Trophoblast cell (in vitro differentiated cells and primary cell): ENCODE results near the gene SMARCB1.

Experiments
- DNase-seq, 2 donors: peaks; one replicate each; pipeline ENCODE4 v3.0.0-alpha.2; 2016
- H2AFZ ChIP-seq: 2 replicates; pipeline ENCODE4 v1.6.1; 2013; ENCODE audit warnings: low read length, moderate library complexity, mild to moderate bottlenecking; ENCODE audit not compliant: insufficient read depth, poor library complexity
- H2AK5ac ChIP-seq: 2 replicates; pipeline ENCODE4 v1.6.1; 2013; ENCODE audit warnings: mild to moderate bottlenecking, low read length
- H2BK120ac ChIP-seq: 2 replicates; pipeline ENCODE4 v1.6.1; 2013; ENCODE audit warnings: low read length, mild to moderate bottlenecking, moderate library complexity; ENCODE audit not compliant: insufficient read depth, poor library complexity
- H2BK12ac ChIP-seq: 2 replicates; pipeline ENCODE4 v1.6.1; 2013; ENCODE audit warnings: mild to moderate bottlenecking, low read length, moderate library complexity
- H2BK5ac ChIP-seq: 2 replicates; pipeline ENCODE4 v1.6.1; 2013; ENCODE audit warnings: low read length, low read depth, moderate library complexity, mild to moderate bottlenecking; ENCODE audit not compliant: poor library complexity
- H3K14ac ChIP-seq: 2 replicates; pipeline ENCODE4 v1.6.1; 2013; ENCODE audit warnings: mild to moderate bottlenecking, low read length
- H3K18ac ChIP-seq: 2 replicates; pipeline ENCODE4 v1.6.1; 2013; ENCODE audit warnings: mild to moderate bottlenecking, low read length
- H3K23ac ChIP-seq: 2 replicates; pipeline ENCODE4 v1.6.1; 2013; ENCODE audit warnings: low read length
- H3K27ac ChIP-seq: 2 replicates; pipeline ENCODE4 v1.5.1; 2013; ENCODE audit warnings: low read depth, mild to moderate bottlenecking, inconsistent platforms, low read length, moderate library complexity
- H3K27me3 ChIP-seq: 2 replicates; pipeline ENCODE4 v1.6.1; 2013; ENCODE audit warnings: inconsistent platforms, mild to moderate bottlenecking, low read length, moderate library complexity; ENCODE audit not compliant: insufficient read depth
- H3K36me3 ChIP-seq, 2 experiments: 1 replicate in 1 of 2; 2 replicates in 1 of 2; pipeline ENCODE4 v1.6.1; 2013; ENCODE audit warnings: low read length in 2 of 2, mild to moderate bottlenecking in 2 of 2, moderate library complexity in 1 of 2; ENCODE audit not compliant: insufficient read depth in 2 of 2, control insufficient read depth in 1 of 2
- H3K4ac ChIP-seq: 2 replicates; pipeline ENCODE4 v1.6.1; 2013; ENCODE audit warnings: low read depth, mild to moderate bottlenecking, low read length, moderate library complexity
- H3K4me1 ChIP-seq, 2 experiments: 1 replicate in 1 of 2; 2 replicates in 1 of 2; pipeline ENCODE4 v1.6.1; 2013; ENCODE audit warnings: low read length in 2 of 2, mild to moderate bottlenecking in 2 of 2, moderate library complexity in 1 of 2; ENCODE audit not compliant: insufficient read depth in 2 of 2, control insufficient read depth in 1 of 2
- H3K4me2 ChIP-seq: 2 replicates; pipeline ENCODE4 v1.6.1; 2013; ENCODE audit warnings: inconsistent platforms, mild to moderate bottlenecking, low read length, moderate library complexity
- H3K4me3 ChIP-seq: 2 replicates; pipeline ENCODE4 v1.5.1; 2013; ENCODE audit warnings: mild to moderate bottlenecking, low read depth, low read length, inconsistent platforms
- H3K79me1 ChIP-seq: one replicate; pipeline ENCODE4 v1.6.1; 2013; ENCODE audit warnings: low read length
- H3K79me2 ChIP-seq: 2 replicates; pipeline ENCODE4 v1.6.1; 2013; ENCODE audit warnings: low read length, mild to moderate bottlenecking; ENCODE audit not compliant: control insufficient read depth, insufficient read depth, poor library complexity
- H3K9ac ChIP-seq: 2 replicates; pipeline ENCODE4 v1.6.1; 2013; ENCODE audit warnings: mild to moderate bottlenecking, low read length
- H3K9me3 ChIP-seq: 2 replicates; pipeline ENCODE4 v1.6.1; 2013; ENCODE audit warnings: low read depth, mild to moderate bottlenecking, control low read depth, inconsistent platforms, low read length; ENCODE audit not compliant: insufficient read depth
- H4K12ac ChIP-seq: 2 replicates; pipeline ENCODE4 v1.6.1; 2013; ENCODE audit warnings: low read depth, mild to moderate bottlenecking, low read length, moderate library complexity
- H4K8ac ChIP-seq: 2 replicates; pipeline ENCODE4 v1.6.1; 2013; ENCODE audit warnings: low read depth, mild to moderate bottlenecking, low read length, moderate library complexity
- H4K91ac ChIP-seq: one replicate; pipeline ENCODE4 v1.6.1; 2013; ENCODE audit warnings: low read depth, mild to moderate bottlenecking, low read length, moderate library complexity
- WGBS: extraction: QIAGEN DNeasy Blood & Tissue Kit; methylation state at CpG from one replicate; pipeline ENCODE4 v1.1.7; 2013; ENCODE audit warnings: missing lambda C conversion rate; ENCODE audit not compliant: insufficient read length, insufficient coverage; ENCODE audit errors: extremely low coverage; 5-methylcytosine and 5-hydroxymethylcytosine counted together

The SMARCB1 gene

GRCh38 chr22:23845265-23846080 is 58.7 kb downstream of the SMARCB1 start:
- Histone ChIP-seq H3K4ac (no peak overlapping the region), H2AK5ac (peak overlapping the region; percentile 7), H3K27me3 (no peaks in the 10 kb centered on the region), H3K79me2 (no peaks in the 10 kb centered on the region), H3K9ac (no peak overlapping the region), H3K23ac (no peak overlapping the region), H3K4me1 (peaks cover 5% of the 10 kb centered on the region in 2 experiments), H3K4me3 (no peak overlapping the region), H3K79me1 (no peaks in the 10 kb centered on the region), H4K91ac (no peak overlapping the region), H3K36me3 (no peaks in the 10 kb centered on the region), H3K9me3 (no peaks in the 10 kb centered on the region), H3K18ac (no peak overlapping the region), H2AFZ (no peak overlapping the region), H4K12ac (no peak overlapping the region), H3K4me2 (no peak overlapping the region), H2BK120ac (no peak overlapping the region), H2BK12ac (no peak overlapping the region), H3K27ac (no peak overlapping the region), H4K8ac (no peak overlapping the region), H3K14ac (no peak overlapping the region), H2BK5ac (no peak overlapping the region)
- WGBS, result no CpG with 5 or more reads among the region's 9 CpGs
- peak in 1 of 2 donors; percentile 47 for DNase-seq

- H4K91ac ChIP-seq, result peak overlapping the region; percentile 9
- H2BK120ac ChIP-seq, result no peak overlapping the region
- H4K12ac ChIP-seq, result no peak overlapping the region
- H2AK5ac ChIP-seq, result no peak overlapping the region
- no peak overlapping the region for H3K4me3 ChIP-seq
- H3K4me2 ChIP-seq, result no peak overlapping the region
- H3K9me3 ChIP-seq, result no peaks in the 10 kb centered on the region
- H3K27ac ChIP-seq, result no peak overlapping the region
- H3K14ac ChIP-seq, result no peak overlapping the region
- no peak overlapping the region for H3K4ac ChIP-seq
- H3K4me1 ChIP-seq, result peaks cover 5% of the 10 kb centered on the region in 2 experiments
- H3K18ac ChIP-seq, result no peak overlapping the region
- H3K9ac ChIP-seq, result no peak overlapping the region
- no peak overlapping the region for H4K8ac ChIP-seq
- DNase-seq, result no peak
- no peak overlapping the region for H2AFZ ChIP-seq
- H3K36me3 ChIP-seq, result no peaks in the 10 kb centered on the region
- no peaks in the 10 kb centered on the region for H3K79me2 ChIP-seq
- WGBS, result no CpG with 5 or more reads among the region's 7 CpGs
- no peak overlapping the region for H3K23ac ChIP-seq
- H3K27me3 ChIP-seq, result no peaks in the 10 kb centered on the region
- no peak overlapping the region for H2BK12ac ChIP-seq
- no peak overlapping the region for H2BK5ac ChIP-seq
- no peaks in the 10 kb centered on the region for H3K79me1 ChIP-seq
Observed at GRCh38 chr22:23846081-23846469, 59.3 kb downstream of the SMARCB1 start.

- H3K14ac ChIP-seq, result no peak overlapping the region
- no peak overlapping the region for H3K23ac ChIP-seq
- no peak overlapping the region for H3K9ac ChIP-seq
- no peak overlapping the region for H2BK12ac ChIP-seq
- H2BK120ac ChIP-seq, result no peak overlapping the region
- H3K36me3 ChIP-seq, result no peaks in the 10 kb centered on the region
- H3K18ac ChIP-seq, result no peak overlapping the region
- H3K4me2 ChIP-seq, result no peak overlapping the region
- H3K27me3 ChIP-seq, result no peaks in the 10 kb centered on the region
- no peaks in the 10 kb centered on the region for H3K9me3 ChIP-seq
- no CpG with 5 or more reads among the region's 18 CpGs for WGBS
- DNase-seq, result no peak
- no peak overlapping the region for H3K4ac ChIP-seq
- no peak overlapping the region for H3K4me3 ChIP-seq
- H4K12ac ChIP-seq, result no peak overlapping the region
- H4K8ac ChIP-seq, result no peak overlapping the region
- no peak overlapping the region for H4K91ac ChIP-seq
- H2BK5ac ChIP-seq, result no peak overlapping the region
- H3K4me1 ChIP-seq, result peaks cover 5% of the 10 kb centered on the region in 2 experiments
- H2AK5ac ChIP-seq, result no peak overlapping the region
- H3K79me1 ChIP-seq, result no peaks in the 10 kb centered on the region
- no peak overlapping the region for H3K27ac ChIP-seq
- H3K79me2 ChIP-seq, result no peaks in the 10 kb centered on the region
- no peak overlapping the region for H2AFZ ChIP-seq
Observed at GRCh38 chr22:23847310-23847920, 60.6 kb downstream of the SMARCB1 start.

- no peak overlapping the region for H4K8ac ChIP-seq
- H3K23ac ChIP-seq, result no peak overlapping the region
- no peak overlapping the region for H4K91ac ChIP-seq
- H3K4ac ChIP-seq, result no peak overlapping the region
- no peak overlapping the region for H2AK5ac ChIP-seq
- no peak for DNase-seq
- no peak overlapping the region for H2BK120ac ChIP-seq
- H2AFZ ChIP-seq, result no peak overlapping the region
- H4K12ac ChIP-seq, result no peak overlapping the region
- no peak overlapping the region for H2BK5ac ChIP-seq
- no peak overlapping the region for H3K18ac ChIP-seq
- no peak overlapping the region for H3K14ac ChIP-seq
- H3K9me3 ChIP-seq, result no peaks in the 10 kb centered on the region
- WGBS, result no CpG with 5 or more reads among the region's 24 CpGs
- no peak overlapping the region for H3K9ac ChIP-seq
- H3K36me3 ChIP-seq, result no peaks in the 10 kb centered on the region
- no peaks in the 10 kb centered on the region for H3K79me1 ChIP-seq
- no peak overlapping the region for H3K4me2 ChIP-seq
- no peaks in the 10 kb centered on the region for H3K79me2 ChIP-seq
- H3K4me3 ChIP-seq, result no peak overlapping the region
- peak overlapping the region; percentile 6 for H2BK12ac ChIP-seq
- H3K4me1 ChIP-seq, result peaks cover 5% of the 10 kb centered on the region in 2 experiments
- H3K27ac ChIP-seq, result no peak overlapping the region
- H3K27me3 ChIP-seq, result no peaks in the 10 kb centered on the region
Observed at GRCh38 chr22:23847991-23848864, 61.5 kb downstream of the SMARCB1 start.
